HCT116 (cell line): Measurements from ENCODE around the gene ACE2. TPM values are rescaled to one million over a fixed set of nuclear protein-coding genes. Genes with fewer than 3 reads are reported as not detected.

ENCODE experiments used
- ATAC-seq: fragments of 200-7000 bp; cut with Tn5 transposase; 2 replicates; pipeline ENCODE4 v1.9.1; 2020; ENCODE audit warnings: mild to moderate bottlenecking, moderate library complexity
- BruUV-seq: library from RNA; stranded (reverse); fragments of 400-500 nt; replicated peaks from 2 replicates; lab custom pipeline; 2021; lab: Mats Ljungman, UMichigan
- CTCF ChIA-PET: fragments of 300-600 bp; sonication (Branson Sonifier 250); formaldehyde crosslinking; loops from one replicate; lab custom pipeline; 2021; ENCODE audit warnings: antibody characterized with exemption; lab: Charles Lee
- POLR2A ChIA-PET: fragments of 300-600, 350-600 bp; sonication (Branson Sonifier 250); formaldehyde crosslinking; loops from one replicate; lab custom pipeline; 2021; ENCODE audit warnings: antibody characterized with exemption; lab: Charles Lee
- RAD21 ChIA-PET, 2 experiments: fragments of 300-600 bp; sonication (Branson Sonifier 250); formaldehyde crosslinking; loops; one replicate each; lab custom pipeline; 2023; ENCODE audit warnings: low total read pairs in 2 of 2; ENCODE audit not compliant: uncharacterized antibody in 2 of 2, unreplicated experiment in 2 of 2, low non-redundant PET in 1 of 2; lab: Charles Lee
- DNase-seq: peaks from one replicate; pipeline ENCODE4 v3.0.0-alpha.2; 2010; ENCODE audit warnings: low read depth, low spot score
- H2AFZ ChIP-seq: fragments of 200-600 bp; shearing (Covaris generic), sonication (generic); 2 replicates; pipeline ENCODE4 v1.6.1; 2017; ENCODE audit warnings: low read depth, mixed run types, mixed read lengths, antibody characterized with exemption, low read length; ENCODE audit not compliant: poor library complexity, severe bottlenecking
- H3K27ac ChIP-seq: 2 replicates; pipeline ENCODE4 v1.5.1; 2012; ENCODE audit warnings: low read depth, low read length
- H3K27me3 ChIP-seq: fragments of 200-600 bp; sonication (generic); 2 replicates; pipeline ENCODE4 v1.6.1; 2016; ENCODE audit warnings: mixed run types, low read length, mixed read lengths; ENCODE audit not compliant: insufficient read depth
- H3K36me3 ChIP-seq, 2 experiments: fragments of 200-500 bp in 1 of 2; fragments of 200-600 bp in 1 of 2; sonication (Bioruptor generic) in 1 of 2; sonication (generic) in 1 of 2; 2 replicates each; pipeline versions ENCODE4 v1.5.1 to v1.6.1; 2014 to 2016; ENCODE audit warnings: low read length in 2 of 2, inconsistent platforms in 1 of 2, mixed read lengths in 1 of 2, mixed run types in 1 of 2; ENCODE audit not compliant: insufficient read depth in 2 of 2, control insufficient read depth in 1 of 2
- H3K4me1 ChIP-seq, 2 experiments: fragments of 200-600 bp in 1 of 2; sonication (generic) in 1 of 2; 2 replicates each; pipeline versions ENCODE4 v1.5.1 to v1.6.1; 2012 to 2017; ENCODE audit warnings: low read length in 2 of 2, inconsistent platforms in 1 of 2, mild to moderate bottlenecking in 1 of 2, mixed read lengths in 1 of 2, mixed run types in 1 of 2, moderate library complexity in 1 of 2; ENCODE audit not compliant: insufficient read depth in 2 of 2, control insufficient read depth in 1 of 2
- H3K4me2 ChIP-seq: fragments of 200-600 bp; sonication (generic); 2 replicates; pipeline ENCODE4 v1.6.1; 2017; ENCODE audit warnings: mixed run types, low read length, mixed read lengths
- H3K4me3 ChIP-seq, 2 experiments: fragments of 200-600 bp in 1 of 2; sonication (generic) in 1 of 2; replicated peaks in 1 of 2; 2 replicates each; pipeline ENCODE4 v1.5.1; 2011 to 2016; ENCODE audit warnings: low read length in 2 of 2, control low read depth in 1 of 2, low read depth in 1 of 2, mild to moderate bottlenecking in 1 of 2, mixed read lengths in 1 of 2, mixed run types in 1 of 2
- H3K79me2 ChIP-seq: fragments of 200-600 bp; sonication (generic); 2 replicates; pipeline ENCODE4 v1.6.1; 2017; ENCODE audit warnings: mild to moderate bottlenecking, mixed run types, low read length, moderate library complexity, mixed read lengths; ENCODE audit not compliant: insufficient read depth
- H3K9ac ChIP-seq: fragments of 200-600 bp; sonication (generic); 2 replicates; pipeline ENCODE4 v1.6.1; 2016; ENCODE audit warnings: low read length, mixed read lengths
- H3K9me2 ChIP-seq: fragments of 200-600 bp; sonication (generic), shearing (Covaris generic); 2 replicates; pipeline ENCODE4 v1.6.1; 2017; ENCODE audit warnings: mixed run types, mild to moderate bottlenecking, moderate library complexity; ENCODE audit not compliant: insufficient read depth
- H3K9me3 ChIP-seq, 2 experiments: fragments of 200-500 bp in 1 of 2; fragments of 200-600 bp in 1 of 2; sonication (Bioruptor generic) in 1 of 2; sonication (generic) in 1 of 2; 2 replicates each; pipeline ENCODE4 v1.6.1; 2014 to 2017; ENCODE audit warnings: low read length in 2 of 2, mixed read lengths in 2 of 2, inconsistent platforms in 1 of 2, low read depth in 1 of 2, mild to moderate bottlenecking in 1 of 2, mixed run types in 1 of 2, moderate library complexity in 1 of 2; ENCODE audit not compliant: control insufficient read depth in 1 of 2, insufficient read depth in 1 of 2
- H4K20me1 ChIP-seq: fragments of 200-600 bp; sonication (generic), shearing (Covaris generic); 2 replicates; pipeline ENCODE4 v1.6.1; 2017; ENCODE audit warnings: mixed run types, mild to moderate bottlenecking, moderate library complexity; ENCODE audit not compliant: insufficient read depth
- ATF3 ChIP-seq: IDR thresholded peaks from 2 replicates; pipeline ENCODE4 v1.6.1; 2012
- CEBPB ChIP-seq: IDR thresholded peaks from 2 replicates; pipeline ENCODE4 v1.6.1; 2012; ENCODE audit warnings: low read depth
- CTCF ChIP-seq, 3 experiments: fragments of 200-600 bp in 1 of 3; sonication (generic) in 1 of 3; IDR thresholded peaks in 2 of 3; conservative IDR thresholded peaks in 1 of 3; 2 replicates each; pipeline ENCODE4 v1.5.1; 2012 to 2017; ENCODE audit warnings: low read depth in 2 of 3, low read length in 2 of 3, antibody characterized with exemption in 1 of 3, borderline replicate concordance in 1 of 3, control low read depth in 1 of 3, mild to moderate bottlenecking in 1 of 3, mixed read lengths in 1 of 3, mixed run types in 1 of 3, moderate library complexity in 1 of 3; ENCODE audit not compliant: insufficient read depth in 1 of 3
- ELF1 ChIP-seq: IDR thresholded peaks from 2 replicates; pipeline ENCODE4 v1.6.1; 2012; ENCODE audit warnings: low read depth, borderline replicate concordance
- EZH2phosphoT487 ChIP-seq: fragments of 200-600 bp; IDR thresholded peaks from 2 replicates; pipeline ENCODE4 v1.6.1; 2018; ENCODE audit warnings: antibody characterized with exemption, borderline replicate concordance
- FOSL1 ChIP-seq: IDR thresholded peaks from 2 replicates; pipeline ENCODE4 v1.6.1; 2012; ENCODE audit warnings: low read depth
- MAX ChIP-seq: IDR thresholded peaks from 2 replicates; pipeline ENCODE4 v1.6.1; 2012
- SIN3A ChIP-seq: IDR thresholded peaks from 2 replicates; pipeline ENCODE4 v1.6.1; 2012; ENCODE audit warnings: low read depth
- SP1 ChIP-seq: IDR thresholded peaks from 2 replicates; pipeline ENCODE4 v1.6.1; 2012; ENCODE audit warnings: low read depth
- SRF ChIP-seq: IDR thresholded peaks from 2 replicates; pipeline ENCODE4 v1.6.1; 2012; ENCODE audit warnings: low read depth
- YY1 ChIP-seq: IDR thresholded peaks from 2 replicates; pipeline ENCODE4 v1.6.1; 2011; ENCODE audit warnings: low read length, low read depth, moderate library complexity, mild to moderate bottlenecking; ENCODE audit not compliant: insufficient replicate concordance; ENCODE audit errors: extremely low read depth
- intact Hi-C: fragments of 100-400 bp; cut with micrococcal nuclease; formaldehyde crosslinking; loops from 2 replicates; pipeline ENCODE4 v1.10.0; 2022
- total RNA-seq: library from RNA; stranded (reverse); gene quantifications from one replicate; pipeline ENCODE4 v1.2.1, GENCODE V29; 2021; ENCODE audit not compliant: unreplicated experiment

Gene ACE2
- total RNA-seq, 1 experiment from 2014 or later, result not detected

DNA sequence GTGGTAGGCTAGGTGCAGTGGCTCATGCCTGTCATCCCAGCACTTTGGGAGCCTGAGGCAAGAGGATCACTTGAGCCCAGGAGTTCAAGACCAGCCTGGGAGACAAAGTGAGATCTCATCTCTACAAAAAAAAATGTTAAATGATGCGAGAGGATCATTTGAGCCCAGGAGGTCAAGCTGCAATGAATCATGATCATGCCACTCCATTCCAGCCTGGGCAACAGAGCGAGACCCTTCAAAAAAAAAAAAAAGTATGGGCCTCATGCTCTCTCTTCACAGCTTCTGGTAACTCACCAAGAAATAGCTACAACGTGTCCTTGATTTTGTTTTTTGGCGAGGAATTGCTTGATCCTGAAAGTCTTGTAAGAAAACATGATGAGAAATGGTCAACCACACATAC, 1.3 kb downstream of the ACE2 start:
- POLR2A ChIA-PET, result no interaction called here

More for the DNA sequence above, 1.3 kb downstream of the ACE2 start:
- no peak for TF ChIP-seq YY1
- no peak for TF ChIP-seq FOSL1
- no peak for TF ChIP-seq MAX
- TF ChIP-seq SRF, result no peak
- TF ChIP-seq SP1, result no peak
- no peak for TF ChIP-seq EZH2phosphoT487
- TF ChIP-seq CTCF (IDR thresholded peaks at IDR 0.05 in 2 of 3, conservative IDR thresholded peaks at IDR 0.05 in 1 of 3; ENCODE audit: borderline replicate concordance in 1 of 3, insufficient read depth in 1 of 3, low read depth in 2 of 3, low read length in 2 of 3), result no peak
- no peak for TF ChIP-seq SIN3A
- no peak for TF ChIP-seq ATF3
- TF ChIP-seq ELF1, result no peak
- no peak for TF ChIP-seq CEBPB
- BruUV-seq, result no TSS peak
- Histone ChIP-seq H3K4me1 (peaks cover 0 to 12% of the 10 kb centered on the region in 2 experiments; a peak in 2 of 4 replicates), H3K4me2 (no peak overlapping the region), H3K27me3 (no peaks in the 10 kb centered on the region), H3K27ac (no peak overlapping the region), H3K9ac (no peak overlapping the region), H3K79me2 (no peaks in the 10 kb centered on the region), H3K9me3 (no peaks in the 10 kb centered on the region), H2AFZ (no peak overlapping the region), H3K9me2 (no peaks in the 10 kb centered on the region), H4K20me1 (no peaks in the 10 kb centered on the region), H3K36me3 (no peaks in the 10 kb centered on the region), H3K4me3 (no peak overlapping the region)
- ChIA-PET RAD21 (no interaction called here), CTCF (no interaction called here)
- ATAC-seq (no peak), DNase-seq (no peak)
- intact Hi-C loops, result no loop called here
